Loucy (cell line): ENCODE measurements around the gene NCLN.

Experiments used
- H2AFZ ChIP-seq: fragments of 200-600 bp; sonication (generic); 2 replicates; pipeline ENCODE4 v1.6.0; 2016; ENCODE audit warnings: antibody characterized with exemption, mild to moderate bottlenecking, low read length, moderate library complexity
- H3F3A ChIP-seq: fragments of 200-600 bp; 2 replicates; pipeline ENCODE4 v1.6.0; 2016; ENCODE audit warnings: antibody characterized with exemption, low read depth, mild to moderate bottlenecking
- H3K27me3 ChIP-seq: fragments of 200-600 bp; sonication (generic); 2 replicates; pipeline ENCODE4 v1.6.1; 2014; ENCODE audit warnings: low read length, mild to moderate bottlenecking; ENCODE audit not compliant: insufficient read depth, poor library complexity, severe bottlenecking
- H3K36me3 ChIP-seq: fragments of 200-600 bp; sonication (generic); 2 replicates; pipeline ENCODE4 v1.6.1; 2016; ENCODE audit warnings: low read length; ENCODE audit not compliant: insufficient read depth
- H3K4me1 ChIP-seq: fragments of 200-600 bp; sonication (generic); 2 replicates; pipeline ENCODE4 v1.5.1; 2014; ENCODE audit warnings: low read length, mild to moderate bottlenecking; ENCODE audit not compliant: insufficient read depth, poor library complexity, severe bottlenecking
- H3K4me2 ChIP-seq: fragments of 200-600 bp; sonication (generic); 2 replicates; pipeline ENCODE4 v1.6.0; 2014; ENCODE audit warnings: antibody characterized with exemption, low read length, low read depth, mild to moderate bottlenecking; ENCODE audit not compliant: poor library complexity, severe bottlenecking
- H3K4me3 ChIP-seq: fragments of 200-600 bp; sonication (generic); 2 replicates; pipeline ENCODE4 v1.5.1; 2014; ENCODE audit warnings: low read length, mild to moderate bottlenecking, mixed read lengths; ENCODE audit not compliant: poor library complexity, severe bottlenecking
- H3K79me2 ChIP-seq: fragments of 200-600 bp; sonication (generic); 2 replicates; pipeline ENCODE4 v1.6.1; 2014; ENCODE audit warnings: low read length; ENCODE audit not compliant: insufficient read depth
- H3K9ac ChIP-seq: fragments of 200-600 bp; sonication (generic); 2 replicates; pipeline ENCODE4 v1.6.0; 2014; ENCODE audit warnings: mild to moderate bottlenecking, low read depth, low read length, moderate library complexity; ENCODE audit not compliant: poor library complexity, severe bottlenecking
- H3K9me2 ChIP-seq: fragments of 200-600 bp; sonication (generic); replicated peaks from 2 replicates; pipeline ENCODE4 v1.6.1; 2016; ENCODE audit warnings: low read depth, low read length, mixed read lengths
- H3K9me3 ChIP-seq: fragments of 200-600 bp; sonication (generic); 2 replicates; pipeline ENCODE4 v1.6.1; 2014; ENCODE audit warnings: mild to moderate bottlenecking, antibody characterized with exemption, low read length, low read depth; ENCODE audit not compliant: insufficient read depth
- H4K20me1 ChIP-seq: fragments of 200-600 bp; sonication (generic); 2 replicates; pipeline ENCODE4 v1.6.0; 2014; ENCODE audit warnings: antibody characterized with exemption, low read length, mild to moderate bottlenecking; ENCODE audit not compliant: insufficient read depth, poor library complexity, severe bottlenecking
- EZH2phosphoT487 ChIP-seq: fragments of 200-600 bp; IDR thresholded peaks from 2 replicates; pipeline ENCODE4 v1.6.1; 2018; ENCODE audit warnings: antibody characterized with exemption, mild to moderate bottlenecking, moderate library complexity, borderline replicate concordance
- TF ChIP-seq, protein P1 (sequence below): fragments of 200-600 bp; sonication (generic); conservative IDR thresholded peaks from 2 replicates; pipeline ENCODE4 v1.5.1; 2014; ENCODE audit warnings: mild to moderate bottlenecking, antibody characterized with exemption, low read length

The NCLN gene

GRCh38 chr19:3192684-3193083 lies 7.0 kb downstream of the NCLN start:
- Histone ChIP-seq H3K36me3 (peaks cover 3% of the 10 kb centered on the region; the same call in 1 of the 2 replicates), H3K79me2 (peaks cover 41% of the 10 kb centered on the region), H4K20me1 (peaks cover 10% of the 10 kb centered on the region), H3K4me2 (no peak overlapping the region), H3K9me2 (no peaks in the 10 kb centered on the region), H3K4me1 (peaks cover 12% of the 10 kb centered on the region), H3K4me3 (no peak overlapping the region), H3K9ac (no peak overlapping the region), H3K27me3 (no peaks in the 10 kb centered on the region), H3K9me3 (no peaks in the 10 kb centered on the region), H3F3A (no peaks in the 10 kb centered on the region), H2AFZ (no peak overlapping the region)
- TF ChIP-seq EZH2phosphoT487, result no peak
- TF ChIP-seq, protein P1, sequence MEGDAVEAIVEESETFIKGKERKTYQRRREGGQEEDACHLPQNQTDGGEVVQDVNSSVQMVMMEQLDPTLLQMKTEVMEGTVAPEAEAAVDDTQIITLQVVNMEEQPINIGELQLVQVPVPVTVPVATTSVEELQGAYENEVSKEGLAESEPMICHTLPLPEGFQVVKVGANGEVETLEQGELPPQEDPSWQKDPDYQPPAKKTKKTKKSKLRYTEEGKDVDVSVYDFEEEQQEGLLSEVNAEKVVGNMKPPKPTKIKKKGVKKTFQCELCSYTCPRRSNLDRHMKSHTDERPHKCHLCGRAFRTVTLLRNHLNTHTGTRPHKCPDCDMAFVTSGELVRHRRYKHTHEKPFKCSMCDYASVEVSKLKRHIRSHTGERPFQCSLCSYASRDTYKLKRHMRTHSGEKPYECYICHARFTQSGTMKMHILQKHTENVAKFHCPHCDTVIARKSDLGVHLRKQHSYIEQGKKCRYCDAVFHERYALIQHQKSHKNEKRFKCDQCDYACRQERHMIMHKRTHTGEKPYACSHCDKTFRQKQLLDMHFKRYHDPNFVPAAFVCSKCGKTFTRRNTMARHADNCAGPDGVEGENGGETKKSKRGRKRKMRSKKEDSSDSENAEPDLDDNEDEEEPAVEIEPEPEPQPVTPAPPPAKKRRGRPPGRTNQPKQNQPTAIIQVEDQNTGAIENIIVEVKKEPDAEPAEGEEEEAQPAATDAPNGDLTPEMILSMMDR, result no peak

DNA sequence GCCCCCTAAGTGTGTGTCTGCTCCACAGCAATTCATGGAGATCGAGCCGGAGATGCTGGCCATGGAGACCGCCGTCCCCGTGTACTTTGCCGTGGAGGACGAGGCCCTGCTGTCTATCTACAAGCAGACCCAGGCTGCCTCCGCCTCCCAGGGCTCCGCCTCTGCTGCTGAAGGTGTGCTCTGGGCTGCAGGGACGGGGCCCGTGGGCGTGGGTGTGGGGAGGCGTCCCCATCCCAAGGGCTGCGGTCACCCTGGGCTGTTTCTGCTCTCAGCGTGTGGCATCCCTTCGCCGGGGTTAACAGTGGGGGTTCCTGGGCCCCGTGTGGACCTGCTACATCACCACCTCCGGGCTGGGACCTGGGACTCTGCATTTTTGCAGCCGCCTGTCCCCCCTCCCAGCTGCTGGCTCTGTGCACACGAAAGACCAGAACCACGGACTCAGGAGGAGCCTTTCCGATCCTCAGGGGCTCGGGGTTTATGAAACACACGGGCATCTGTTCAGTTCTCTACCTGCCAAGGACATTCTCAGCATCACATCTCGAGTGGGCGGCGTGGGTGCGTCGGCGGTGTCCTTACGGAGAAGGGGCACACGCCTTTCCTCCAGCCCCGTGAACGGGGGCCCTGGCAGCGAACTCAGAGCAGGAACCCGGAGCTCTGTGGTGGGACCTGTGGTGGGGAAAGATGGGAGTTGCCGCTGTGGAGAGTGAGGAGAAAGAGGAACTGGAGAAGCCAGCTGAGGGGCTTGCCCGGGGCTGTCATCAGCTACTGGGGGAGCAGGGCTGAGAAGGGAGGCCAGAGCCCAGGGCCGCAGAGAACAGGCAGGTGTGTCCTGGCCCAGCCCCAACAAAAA lies 7.8 kb downstream of the NCLN start:
- peaks cover 3% of the 10 kb centered on the region; the same call in 1 of the 2 replicates for H3K36me3 ChIP-seq
- H3K4me2 ChIP-seq, result no peak overlapping the region
- no peaks in the 10 kb centered on the region for H3F3A ChIP-seq
- H3K4me3 ChIP-seq, result no peak overlapping the region
- no peaks in the 10 kb centered on the region for H3K9me3 ChIP-seq
- no peak overlapping the region for H2AFZ ChIP-seq
- H3K4me1 ChIP-seq, result peaks cover 6% of the 10 kb centered on the region
- no peaks in the 10 kb centered on the region for H3K9me2 ChIP-seq
- no peak overlapping the region for H3K9ac ChIP-seq
- peaks cover 5% of the 10 kb centered on the region for H4K20me1 ChIP-seq
- H3K27me3 ChIP-seq, result no peaks in the 10 kb centered on the region
- no peak for TF ChIP-seq EZH2phosphoT487
- H3K79me2 ChIP-seq, result peaks cover 33% of the 10 kb centered on the region

DNA sequence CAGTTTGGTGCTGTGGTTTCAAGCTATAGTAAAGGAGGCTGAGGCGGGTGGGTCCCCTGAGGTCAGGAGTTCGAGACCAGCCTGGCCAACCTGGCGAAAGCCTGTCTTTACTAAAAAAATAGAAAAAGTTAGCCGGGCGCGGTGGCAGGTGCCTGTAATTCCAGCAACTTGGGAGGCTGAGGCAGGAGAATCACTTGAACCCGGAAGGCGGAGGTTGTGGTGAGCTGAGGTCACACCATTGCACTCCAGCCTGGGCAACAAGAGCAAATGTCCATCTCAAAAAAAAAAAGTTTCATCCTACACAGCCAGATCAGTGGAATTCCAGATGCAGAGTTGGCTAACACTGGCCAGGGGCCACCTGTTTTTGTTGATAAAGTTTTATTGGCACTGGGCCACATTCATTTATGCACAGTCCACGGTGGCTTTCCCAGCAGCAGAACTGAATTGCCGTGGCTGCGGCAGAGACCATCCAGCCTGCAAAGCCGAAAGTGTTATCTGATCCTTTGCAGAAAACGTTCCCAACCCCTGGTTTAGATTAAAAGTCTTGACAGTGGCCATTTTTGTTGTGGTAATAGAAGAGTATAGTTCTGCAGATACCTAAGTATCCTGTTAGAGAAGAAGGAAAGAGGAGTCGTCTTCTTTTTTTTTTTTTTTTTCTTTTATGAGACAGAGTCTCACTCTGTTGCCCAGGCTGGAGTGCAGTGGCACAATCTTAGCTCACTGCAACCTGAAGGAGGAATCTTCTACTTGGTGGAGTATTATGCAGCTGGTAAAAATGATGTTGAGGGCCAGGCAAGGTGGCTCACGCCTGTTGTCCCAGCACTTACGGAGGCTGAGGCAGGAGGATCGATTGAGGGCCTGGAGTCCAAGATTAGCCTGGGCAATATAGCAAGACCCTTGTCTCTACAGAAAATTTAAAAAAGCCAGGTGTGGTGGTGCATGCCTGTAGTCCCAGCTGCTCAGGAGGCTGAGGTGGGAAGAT lies 8.7 kb downstream of the NCLN start:
- H3K4me3 ChIP-seq, result no peak overlapping the region
- H3K9me2 ChIP-seq, result no peaks in the 10 kb centered on the region
- no peak overlapping the region for H2AFZ ChIP-seq
- TF ChIP-seq, protein P1, result no peak
- no peak for TF ChIP-seq EZH2phosphoT487
- H3K79me2 ChIP-seq, result peaks cover 24% of the 10 kb centered on the region; the same call in 1 of the 2 replicates
- no peak overlapping the region for H3K9ac ChIP-seq
- peaks cover 3% of the 10 kb centered on the region; the same call in 1 of the 2 replicates for H3K36me3 ChIP-seq
- peaks cover 4% of the 10 kb centered on the region for H4K20me1 ChIP-seq
- no peaks in the 10 kb centered on the region for H3F3A ChIP-seq
- H3K27me3 ChIP-seq, result no peaks in the 10 kb centered on the region
- H3K4me2 ChIP-seq, result no peak overlapping the region
- no peaks in the 10 kb centered on the region for H3K9me3 ChIP-seq
- no peaks in the 10 kb centered on the region for H3K4me1 ChIP-seq
